Measurements from ENCODE around the gene TANGO2. TPM values are rescaled to one million over a fixed set of nuclear protein-coding genes. Genes with fewer than 3 reads are reported as not detected.

Gene TANGO2
- total RNA-seq, 1 experiment from 2014 or later = 14.6 TPM

DNA sequence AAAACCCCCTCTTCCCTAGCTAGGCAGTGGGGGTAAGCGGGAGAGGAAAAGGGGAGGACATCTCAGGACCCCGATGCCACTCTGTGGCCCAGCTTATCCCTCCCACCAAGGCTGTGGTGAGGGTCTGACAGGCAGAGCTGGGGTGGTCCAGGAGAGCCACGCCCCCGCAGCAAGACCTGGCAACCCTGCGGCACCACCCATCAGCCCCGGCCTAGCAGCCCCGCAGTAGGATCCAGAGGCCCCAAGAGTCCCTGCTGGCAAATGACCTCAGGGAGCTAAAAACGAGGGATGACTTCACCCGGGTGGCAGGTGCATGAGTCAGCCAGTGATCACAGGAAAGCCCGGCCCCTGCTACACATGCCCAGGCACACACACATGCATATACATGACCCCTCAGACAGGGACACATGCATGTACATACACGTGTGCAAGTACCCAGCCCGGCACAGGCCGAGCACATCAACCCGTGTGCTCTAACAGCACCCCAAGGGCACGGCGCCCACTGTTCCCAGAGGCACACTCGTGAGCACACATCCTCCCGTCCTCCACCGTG lies 36.6 kb upstream of the TANGO2 start:
- H3K14ac ChIP-seq (ENCODE audit: insufficient read depth, low read length) = no peak overlapping the region
- no peak overlapping the region for H3K9ac ChIP-seq (ENCODE audit: extremely low read depth, insufficient read length, low read length)
- no peaks in the 10 kb centered on the region for H3K79me2 ChIP-seq (ENCODE audit: insufficient read depth, low read length)
- Mint-ChIP-seq H3K4me3 (no peak overlapping the region), H3K4me1 (peaks cover 5 to 12% of the 10 kb centered on the region in 2 experiments; a peak in 3 of 4 replicates), H3K27ac (no peak overlapping the region; a peak in 1 of 7 replicates), H3K9me3 (no peaks in the 10 kb centered on the region), H3K36me3 (ENCODE audit: insufficient read depth in 1 of 3, low read depth in 3 of 3) (peaks cover 3 to 16% (median 10%) of the 10 kb centered on the region in 3 experiments; a peak in 6 of 7 replicates), H3K27me3 (ENCODE audit: low read depth) (no peaks in the 10 kb centered on the region)
- H3K4me1 ChIP-seq (ENCODE audit: insufficient read depth, low read length) = no peaks in the 10 kb centered on the region; the same call in 1 of the 2 replicates
- no peak overlapping the region for H2BK120ac ChIP-seq (ENCODE audit: low read depth, low read length, poor library complexity, severe bottlenecking)
- no peak overlapping the region for H3K27ac ChIP-seq (ENCODE audit: insufficient read length, low read depth, low read length)
- no peak overlapping the region for H3K18ac ChIP-seq (ENCODE audit: insufficient read length, low read depth, low read length)
- no peak overlapping the region for H4K8ac ChIP-seq (replicated peaks; ENCODE audit: insufficient read length, low read depth, low read length)
- H3K56ac ChIP-seq (ENCODE audit: insufficient read length, low read depth, low read length) = no peak overlapping the region
- no peaks in the 10 kb centered on the region for H3K23me2 ChIP-seq (ENCODE audit: insufficient read length, low read depth, low read length, poor library complexity, severe bottlenecking)
- H3K79me1 ChIP-seq (ENCODE audit: insufficient read depth, low read depth, low read length, poor library complexity, severe bottlenecking) = peaks cover 4% of the 10 kb centered on the region
- H2BK12ac ChIP-seq (ENCODE audit: insufficient read length, low read depth, low read length) = no peak overlapping the region
- no peak overlapping the region for H3K4me2 ChIP-seq (ENCODE audit: insufficient read depth, insufficient read length, low read length)
- H2AFZ ChIP-seq (ENCODE audit: low read length) = no peak overlapping the region
- no peak overlapping the region for H2BK20ac ChIP-seq (ENCODE audit: low read depth, low read length, poor library complexity, severe bottlenecking)
- no peak overlapping the region for H2BK5ac ChIP-seq (ENCODE audit: insufficient read length, low read length)
- H4K5ac ChIP-seq (ENCODE audit: insufficient read length, low read depth, low read length) = no peak overlapping the region
- H3K4ac ChIP-seq (ENCODE audit: low read depth, low read length) = no peak overlapping the region
- no peaks in the 10 kb centered on the region for H3K9me3 ChIP-seq (ENCODE audit: control insufficient read depth, low read depth, low read length)
- no peak overlapping the region for H3K23ac ChIP-seq (ENCODE audit: insufficient read length, low read depth, low read length)
- DNase-seq = no peak
- TF ChIP-seq, protein P1, sequence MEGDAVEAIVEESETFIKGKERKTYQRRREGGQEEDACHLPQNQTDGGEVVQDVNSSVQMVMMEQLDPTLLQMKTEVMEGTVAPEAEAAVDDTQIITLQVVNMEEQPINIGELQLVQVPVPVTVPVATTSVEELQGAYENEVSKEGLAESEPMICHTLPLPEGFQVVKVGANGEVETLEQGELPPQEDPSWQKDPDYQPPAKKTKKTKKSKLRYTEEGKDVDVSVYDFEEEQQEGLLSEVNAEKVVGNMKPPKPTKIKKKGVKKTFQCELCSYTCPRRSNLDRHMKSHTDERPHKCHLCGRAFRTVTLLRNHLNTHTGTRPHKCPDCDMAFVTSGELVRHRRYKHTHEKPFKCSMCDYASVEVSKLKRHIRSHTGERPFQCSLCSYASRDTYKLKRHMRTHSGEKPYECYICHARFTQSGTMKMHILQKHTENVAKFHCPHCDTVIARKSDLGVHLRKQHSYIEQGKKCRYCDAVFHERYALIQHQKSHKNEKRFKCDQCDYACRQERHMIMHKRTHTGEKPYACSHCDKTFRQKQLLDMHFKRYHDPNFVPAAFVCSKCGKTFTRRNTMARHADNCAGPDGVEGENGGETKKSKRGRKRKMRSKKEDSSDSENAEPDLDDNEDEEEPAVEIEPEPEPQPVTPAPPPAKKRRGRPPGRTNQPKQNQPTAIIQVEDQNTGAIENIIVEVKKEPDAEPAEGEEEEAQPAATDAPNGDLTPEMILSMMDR (conservative IDR thresholded peaks at IDR 0.05) = no peak
- no peak overlapping the region for H2BK15ac ChIP-seq (ENCODE audit: low read depth, low read length)
- no peak overlapping the region for H3T11ph ChIP-seq (ENCODE audit: low read length)
- H3K27me3 ChIP-seq (ENCODE audit: insufficient read depth, low read length) = no peaks in the 10 kb centered on the region
- H4K20me1 ChIP-seq (ENCODE audit: control insufficient read depth, insufficient read depth, insufficient read length) = peaks cover 3% of the 10 kb centered on the region
- no CpG with 5 or more reads among the region's 19 CpGs for WGBS (ENCODE audit: extremely low coverage, insufficient read length, low lambda C conversion rate)
- H4K91ac ChIP-seq (ENCODE audit: insufficient read length, low read depth, low read length) = no peak overlapping the region
- no peak overlapping the region for H2AK5ac ChIP-seq (ENCODE audit: insufficient read length, low read length)
